Caco-2 (cell line): ENCODE results near the gene SUMF1. TPM values are rescaled to one million over a fixed set of nuclear protein-coding genes. Genes with fewer than 3 reads are reported as not detected.

ENCODE experiments used
- BruUV-seq: library from RNA; stranded (reverse); fragments of 400-500 nt; replicated peaks from 2 replicates; lab custom pipeline; 2021; lab: Mats Ljungman, UMichigan
- CTCF ChIA-PET: fragments of 300-600 bp; sonication (Branson Sonifier 250); formaldehyde crosslinking; loops from one replicate; lab custom pipeline; 2022; ENCODE audit warnings: antibody characterized with exemption; lab: Charles Lee
- POLR2A ChIA-PET: fragments of 300-600 bp; sonication (Branson Sonifier 250); formaldehyde crosslinking; loops from one replicate; lab custom pipeline; 2022; ENCODE audit warnings: antibody characterized with exemption; lab: Charles Lee
- DNase-seq, 2 experiments: peaks; one replicate each; pipeline versions ENCODE4 v3.0.0 to v3.0.0-alpha.2; 2020 to 2022
- H3K27me3 ChIP-seq: replicated peaks from 2 replicates; pipeline ENCODE4 v1.6.0; 2011; ENCODE audit warnings: low read length; ENCODE audit not compliant: control insufficient read depth, insufficient read depth
- H3K36me3 ChIP-seq: 2 replicates; pipeline ENCODE4 v1.5.1; 2011; ENCODE audit warnings: low read length; ENCODE audit not compliant: control insufficient read depth, insufficient read depth
- H3K4me1 ChIP-seq: fragments of 250-450 bp; sonication (Bioruptor Pico); 2 replicates; pipeline ENCODE4 v1.5.1; 2020; ENCODE audit warnings: mild to moderate bottlenecking
- H3K4me3 ChIP-seq: 2 replicates; pipeline ENCODE4 v1.5.1; 2011; ENCODE audit warnings: low read depth, mild to moderate bottlenecking, control low read depth, low read length
- H3K9me3 ChIP-seq: fragments of 250-450 bp; sonication (Bioruptor Pico); 2 replicates; pipeline ENCODE4 v1.5.1; 2020; ENCODE audit warnings: mild to moderate bottlenecking, moderate library complexity
- H3K27ac Mint-ChIP-seq: one replicate; pipeline ENCODE4 v1.8.0; 2022; ENCODE audit warnings: mixed read lengths; ENCODE audit not compliant: unreplicated experiment
- H3K27me3 Mint-ChIP-seq: one replicate; pipeline ENCODE4 v1.8.0; 2022; ENCODE audit warnings: mixed read lengths; ENCODE audit not compliant: insufficient read depth, unreplicated experiment
- H3K36me3 Mint-ChIP-seq: one replicate; pipeline ENCODE4 v1.8.0; 2022; ENCODE audit warnings: mild to moderate bottlenecking, mixed read lengths; ENCODE audit not compliant: insufficient read depth, unreplicated experiment
- H3K4me1 Mint-ChIP-seq: one replicate; pipeline ENCODE4 v1.8.0; 2022; ENCODE audit warnings: low read depth, mixed read lengths; ENCODE audit not compliant: unreplicated experiment
- H3K4me3 Mint-ChIP-seq: one replicate; pipeline ENCODE4 v1.8.0; 2022; ENCODE audit warnings: mild to moderate bottlenecking, moderate library complexity, mixed read lengths; ENCODE audit not compliant: unreplicated experiment
- H3K9me3 Mint-ChIP-seq: one replicate; pipeline ENCODE4 v1.8.0; 2022; ENCODE audit warnings: mixed read lengths; ENCODE audit not compliant: unreplicated experiment
- intact Hi-C: fragments of 100-400 bp; cut with micrococcal nuclease; formaldehyde crosslinking; loops from one replicate; pipeline ENCODE4 v1.10.0; 2022; ENCODE audit not compliant: unreplicated experiment
- total RNA-seq: library from RNA; stranded (reverse); gene quantifications from 2 replicates; pipeline ENCODE4 v1.2.3, GENCODE V29; 2022
- TF ChIP-seq, protein P1 (sequence below), 2 experiments: fragments of 200-600 bp in 1 of 2; IDR thresholded peaks; 1 replicate in 1 of 2; 2 replicates in 1 of 2; pipeline versions ENCODE4 v1.5.1 to v1.8.0; 2011 to 2022; ENCODE audit warnings: antibody characterized with exemption in 1 of 2, control low read depth in 1 of 2, inconsistent platforms in 1 of 2, low read depth in 1 of 2, low read length in 1 of 2, mild to moderate bottlenecking in 1 of 2, moderate library complexity in 1 of 2; ENCODE audit not compliant: insufficient read depth in 1 of 2, severe bottlenecking in 1 of 2, unreplicated experiment in 1 of 2

SUMF1 gene
- total RNA-seq, 1 experiment from 2014 or later, result 24.4 TPM

DNA sequence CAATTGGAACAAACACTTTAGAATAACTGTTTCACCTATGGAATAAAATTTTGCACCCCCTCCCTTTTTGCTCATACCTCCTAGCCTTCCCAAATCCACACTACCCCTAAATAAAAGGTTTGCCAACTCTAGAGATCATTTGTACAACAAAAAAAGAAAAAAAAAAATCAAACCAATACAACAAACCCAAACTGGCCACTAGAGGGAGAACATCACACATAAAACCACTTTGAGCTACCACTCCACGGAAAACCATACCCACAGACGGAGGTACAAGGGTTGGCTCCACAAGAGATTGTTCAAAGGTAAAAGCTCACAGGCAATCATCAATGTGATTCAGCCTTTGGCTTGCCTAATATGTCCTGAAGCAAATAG is 116.3 kb downstream of the SUMF1 start:
- peak overlapping the region; percentile 43 for H3K4me3 Mint-ChIP-seq

DNA sequence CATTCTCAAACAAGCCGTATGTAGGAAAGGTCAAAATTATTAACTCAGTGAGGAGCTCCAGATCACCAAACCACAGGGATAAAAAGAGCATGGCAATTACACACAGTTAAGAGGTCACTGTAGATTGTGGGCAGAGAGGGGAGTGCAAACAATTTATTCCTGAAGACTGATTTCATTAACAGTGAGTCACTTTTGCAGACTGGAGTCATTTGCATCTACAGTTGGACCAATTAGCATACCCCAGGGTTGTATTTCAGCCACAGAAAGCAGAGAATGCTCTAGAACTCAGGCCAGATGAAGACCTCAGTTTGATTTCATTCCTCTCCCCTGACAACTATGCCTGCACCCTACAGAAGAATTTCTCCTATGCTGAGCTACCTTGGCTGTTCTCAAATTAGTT is 123.8 kb downstream of the SUMF1 start:
- Histone ChIP-seq H3K9me3 (no peaks in the 10 kb centered on the region), H3K27me3 (0 out of 2 replicates have a peak, but pooled peaks cover 1% of the 10 kb centered on the region), H3K36me3 (no peaks in the 10 kb centered on the region), H3K4me3 (no peak overlapping the region), H3K4me1 (no peaks in the 10 kb centered on the region)
- Mint-ChIP-seq H3K27ac (no peak overlapping the region), H3K4me1 (no peaks in the 10 kb centered on the region), H3K9me3 (no peaks in the 10 kb centered on the region), H3K36me3 (no peaks in the 10 kb centered on the region), H3K27me3 (no peaks in the 10 kb centered on the region), H3K4me3 (no peak overlapping the region)
- CTCF ChIA-PET, result no interaction called here
- TF ChIP-seq, protein P1, sequence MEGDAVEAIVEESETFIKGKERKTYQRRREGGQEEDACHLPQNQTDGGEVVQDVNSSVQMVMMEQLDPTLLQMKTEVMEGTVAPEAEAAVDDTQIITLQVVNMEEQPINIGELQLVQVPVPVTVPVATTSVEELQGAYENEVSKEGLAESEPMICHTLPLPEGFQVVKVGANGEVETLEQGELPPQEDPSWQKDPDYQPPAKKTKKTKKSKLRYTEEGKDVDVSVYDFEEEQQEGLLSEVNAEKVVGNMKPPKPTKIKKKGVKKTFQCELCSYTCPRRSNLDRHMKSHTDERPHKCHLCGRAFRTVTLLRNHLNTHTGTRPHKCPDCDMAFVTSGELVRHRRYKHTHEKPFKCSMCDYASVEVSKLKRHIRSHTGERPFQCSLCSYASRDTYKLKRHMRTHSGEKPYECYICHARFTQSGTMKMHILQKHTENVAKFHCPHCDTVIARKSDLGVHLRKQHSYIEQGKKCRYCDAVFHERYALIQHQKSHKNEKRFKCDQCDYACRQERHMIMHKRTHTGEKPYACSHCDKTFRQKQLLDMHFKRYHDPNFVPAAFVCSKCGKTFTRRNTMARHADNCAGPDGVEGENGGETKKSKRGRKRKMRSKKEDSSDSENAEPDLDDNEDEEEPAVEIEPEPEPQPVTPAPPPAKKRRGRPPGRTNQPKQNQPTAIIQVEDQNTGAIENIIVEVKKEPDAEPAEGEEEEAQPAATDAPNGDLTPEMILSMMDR (IDR thresholded peaks at IDR 0.05; ENCODE audit: insufficient read depth in 1 of 2, low read depth in 1 of 2, low read length in 1 of 2, severe bottlenecking in 1 of 2, unreplicated experiment in 1 of 2), result no peak
- DNase-seq, result no peak
- POLR2A ChIA-PET, result no interaction called here
- no TSS peak for BruUV-seq
- intact Hi-C loops, result no loop called here

More for the DNA sequence above, 116.3 kb downstream of the SUMF1 start:
- no peak overlapping the region for H3K4me3 ChIP-seq
- H3K36me3 ChIP-seq, result no peaks in the 10 kb centered on the region
- CTCF ChIA-PET, result interaction anchor here (0.6 to 1.4 kb wide), 9 partner anchors 10 to 286 kb away, joined by 3 to 21 read pairs (median 3); partner anchors contain the start of gene SUMF1
- peak; percentile 43 to 55 for DNase-seq
- intact Hi-C loops, result loop anchor here (1.0 to 5.0 kb wide), 5 partner anchors 60 to 283 kb away; partner anchors contain the start of genes ITPR1 and SUMF1
- Mint-ChIP-seq H3K36me3 (no peaks in the 10 kb centered on the region), H3K27ac (peak overlapping the region; percentile 7), H3K9me3 (no peaks in the 10 kb centered on the region), H3K27me3 (no peaks in the 10 kb centered on the region), H3K4me1 (peaks cover 20% of the 10 kb centered on the region)
- H3K9me3 ChIP-seq, result no peaks in the 10 kb centered on the region
- H3K4me1 ChIP-seq, result peaks cover 11% of the 10 kb centered on the region; the same call in 1 of the 2 replicates
- no TSS peak for BruUV-seq
- TF ChIP-seq, protein P1 (IDR thresholded peaks at IDR 0.05; ENCODE audit: insufficient read depth in 1 of 2, low read depth in 1 of 2, low read length in 1 of 2, severe bottlenecking in 1 of 2, unreplicated experiment in 1 of 2), result peak; percentile 68 to 70
- POLR2A ChIA-PET, result interaction anchor here (0.8 to 1.5 kb wide), 2 partner anchors 117 to 142 kb away, joined by 3 to 6 read pairs; partner anchors contain the start of genes ITPR1 and SUMF1
- H3K27me3 ChIP-seq, result no peaks in the 10 kb centered on the region

DNA sequence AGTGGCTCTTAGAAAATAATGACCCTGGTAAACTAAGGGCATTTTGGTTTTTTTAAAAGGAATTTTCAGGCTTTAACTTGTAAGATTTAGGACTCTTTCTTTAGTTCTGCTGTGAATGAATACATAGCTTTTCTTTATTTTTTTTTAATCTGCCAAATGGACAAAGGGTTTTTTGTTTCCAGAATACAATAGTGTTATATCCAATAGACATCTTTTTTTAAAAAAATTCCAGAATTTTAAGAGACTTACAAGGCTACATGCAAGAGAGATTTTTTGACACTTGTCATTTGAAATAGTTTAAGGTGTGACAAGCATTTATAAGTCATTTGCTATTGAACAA is 125.8 kb downstream of the SUMF1 start:
- H3K4me1 Mint-ChIP-seq, result no peaks in the 10 kb centered on the region
- Histone ChIP-seq H3K4me3 (no peak overlapping the region), H3K36me3 (no peaks in the 10 kb centered on the region), H3K27me3 (0 out of 2 replicates have a peak, but pooled peaks cover 1% of the 10 kb centered on the region), H3K9me3 (no peaks in the 10 kb centered on the region), H3K4me1 (no peaks in the 10 kb centered on the region)
- intact Hi-C loops, result no loop called here
- no peaks in the 10 kb centered on the region for H3K27me3 Mint-ChIP-seq
- no peak overlapping the region for H3K4me3 Mint-ChIP-seq
- ChIA-PET CTCF (interaction anchor here (2.0 kb wide), 1 partner anchor 10 kb away, joined by 5 read pairs; no protein-coding TSS in a partner anchor), POLR2A (no interaction called here)
- no peak for DNase-seq
- no TSS peak for BruUV-seq
- no peaks in the 10 kb centered on the region for H3K9me3 Mint-ChIP-seq
- H3K27ac Mint-ChIP-seq, result no peak overlapping the region
- no peaks in the 10 kb centered on the region for H3K36me3 Mint-ChIP-seq
- TF ChIP-seq, protein P1 (IDR thresholded peaks at IDR 0.05; ENCODE audit: insufficient read depth in 1 of 2, low read depth in 1 of 2, low read length in 1 of 2, severe bottlenecking in 1 of 2, unreplicated experiment in 1 of 2), result no peak
